HG03060 (cell line): Measurements from ENCODE around the gene STK25.

ENCODE experiments used
- ATAC-seq: cut with Tn5 transposase; IDR thresholded peaks from one replicate; pipeline ENCODE4 v1.9.1; 2021; ENCODE audit warnings: low read depth, moderate number of reproducible peaks; ENCODE audit not compliant: unreplicated experiment

STK25 gene

GRCh38 chr2:241496003-241496707 lies 12.2 kb downstream of the STK25 start:
- no peak for ATAC-seq

DNA sequence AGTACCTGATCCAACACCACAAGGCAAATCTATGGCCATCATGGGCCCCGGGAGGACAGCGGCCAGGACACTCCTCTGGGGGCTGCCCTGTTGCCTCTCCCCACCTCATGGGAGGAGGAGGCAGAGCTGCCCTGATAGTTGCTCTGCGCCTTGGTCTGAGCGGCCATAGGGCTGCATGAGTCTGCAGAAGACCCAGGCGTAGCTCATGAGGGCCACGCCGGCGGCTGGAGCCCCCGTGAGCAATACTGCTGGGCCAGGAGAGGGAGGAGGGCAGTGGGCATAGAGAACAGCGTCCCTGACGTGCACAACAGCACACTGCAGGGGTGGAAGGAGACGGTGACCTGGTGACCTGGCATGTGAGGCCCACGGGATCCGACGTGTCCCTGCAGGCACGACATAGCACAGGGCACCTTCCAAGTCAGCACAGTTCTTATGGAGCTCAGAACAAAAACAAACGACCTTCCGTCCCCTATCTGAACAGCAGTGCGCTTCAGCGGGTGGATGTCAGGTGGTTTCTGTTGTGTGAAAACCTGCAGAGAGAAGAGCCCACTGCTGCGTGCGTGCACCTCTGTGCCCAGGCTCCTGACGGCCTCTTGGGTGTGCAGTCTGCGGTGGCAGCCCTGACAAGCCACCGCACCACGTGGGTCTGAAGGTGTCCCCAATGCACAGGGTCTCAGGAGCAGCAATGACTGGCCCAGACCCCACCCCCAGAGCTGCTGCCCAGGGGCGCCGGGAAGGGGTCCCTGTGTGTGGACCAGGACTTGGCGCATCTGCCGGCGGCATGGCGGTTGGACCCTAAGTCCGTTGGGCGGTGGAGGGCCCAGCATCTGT lies 13.0 kb downstream of the STK25 start:
- no peak for ATAC-seq

DNA sequence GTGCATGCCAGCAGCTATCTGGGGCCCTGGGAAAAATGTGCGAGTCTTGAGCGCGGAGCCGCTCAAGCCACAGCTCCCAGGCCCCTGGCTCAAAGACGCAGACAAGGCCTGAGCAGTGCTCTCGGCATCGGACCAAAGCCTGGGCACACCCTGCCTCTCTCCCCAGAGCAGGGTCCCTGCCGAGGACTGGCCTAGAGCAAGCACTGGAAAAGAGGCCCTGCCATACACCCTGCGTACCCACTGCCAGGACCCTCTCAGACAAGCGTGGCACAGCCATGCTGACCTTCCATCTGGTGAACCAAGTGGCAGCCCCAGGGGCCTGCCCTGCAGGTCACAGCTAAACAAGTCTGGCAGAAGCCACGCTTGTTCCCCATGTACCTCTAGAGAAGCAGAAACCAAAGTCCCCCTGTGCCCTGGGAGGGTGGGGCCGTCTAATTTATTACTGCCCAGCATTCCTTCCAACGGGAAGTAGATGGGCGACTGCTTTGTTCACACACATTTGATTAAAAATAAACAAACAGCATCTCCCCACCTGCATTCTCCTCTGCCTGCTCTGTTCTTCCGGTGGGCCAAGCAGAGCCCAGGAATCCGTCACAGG lies 14.0 kb downstream of the STK25 start:
- ATAC-seq, result no peak

GRCh38 chr2:241493092-241493491 lies 15.3 kb downstream of the STK25 start:
- no peak for ATAC-seq

DNA sequence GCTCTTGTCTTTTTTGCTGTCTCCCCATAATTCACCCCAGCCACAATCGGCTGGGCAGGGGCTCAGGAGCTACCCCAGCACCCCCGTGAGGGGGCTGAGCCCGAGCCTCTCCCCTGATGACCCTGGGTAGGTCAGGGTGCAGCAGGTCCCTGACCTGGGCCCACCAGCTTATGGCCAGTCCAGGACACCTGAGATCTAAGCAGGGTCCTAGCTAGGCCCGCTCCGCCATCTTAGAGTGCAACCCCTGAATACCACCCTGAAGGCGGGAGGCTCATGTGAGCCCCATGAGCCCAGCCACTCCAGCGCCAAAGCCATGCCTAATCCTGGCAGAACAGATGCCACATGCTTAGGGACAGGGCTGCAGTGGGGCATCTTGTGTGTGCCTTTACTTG lies 16.2 kb downstream of the STK25 start:
- ATAC-seq, result no peak

DNA sequence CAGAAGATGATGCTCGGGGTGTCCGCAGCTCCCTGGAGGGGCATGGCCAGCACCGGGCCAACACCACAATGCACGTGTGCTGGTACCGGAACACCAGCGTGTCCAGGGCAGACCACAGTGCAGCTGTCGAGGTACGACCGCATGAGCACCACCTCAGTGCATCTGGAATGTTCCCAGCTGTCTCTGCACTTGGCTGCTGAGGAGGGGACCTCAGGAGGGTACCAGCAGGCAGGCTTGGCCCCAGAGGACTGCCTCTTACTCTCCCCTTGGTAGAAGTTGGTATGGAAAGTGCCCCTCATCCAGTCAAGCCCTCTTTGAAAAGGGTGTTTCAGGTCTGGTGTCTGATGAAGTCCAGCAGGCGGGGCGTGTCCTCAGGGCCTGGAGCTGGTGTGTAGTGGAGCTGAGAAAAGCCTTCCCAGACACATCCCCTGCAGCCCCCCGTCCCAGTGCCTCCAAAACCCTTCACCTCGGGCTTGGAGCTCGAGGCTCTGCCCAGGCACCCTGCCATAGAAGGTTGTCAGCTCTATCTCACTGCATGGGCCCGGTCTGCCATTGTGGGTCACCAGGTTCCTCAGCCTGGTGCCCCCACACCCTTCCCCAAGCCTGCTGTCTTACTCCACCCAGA lies 16.7 kb downstream of the STK25 start:
- ATAC-seq, result no peak

DNA sequence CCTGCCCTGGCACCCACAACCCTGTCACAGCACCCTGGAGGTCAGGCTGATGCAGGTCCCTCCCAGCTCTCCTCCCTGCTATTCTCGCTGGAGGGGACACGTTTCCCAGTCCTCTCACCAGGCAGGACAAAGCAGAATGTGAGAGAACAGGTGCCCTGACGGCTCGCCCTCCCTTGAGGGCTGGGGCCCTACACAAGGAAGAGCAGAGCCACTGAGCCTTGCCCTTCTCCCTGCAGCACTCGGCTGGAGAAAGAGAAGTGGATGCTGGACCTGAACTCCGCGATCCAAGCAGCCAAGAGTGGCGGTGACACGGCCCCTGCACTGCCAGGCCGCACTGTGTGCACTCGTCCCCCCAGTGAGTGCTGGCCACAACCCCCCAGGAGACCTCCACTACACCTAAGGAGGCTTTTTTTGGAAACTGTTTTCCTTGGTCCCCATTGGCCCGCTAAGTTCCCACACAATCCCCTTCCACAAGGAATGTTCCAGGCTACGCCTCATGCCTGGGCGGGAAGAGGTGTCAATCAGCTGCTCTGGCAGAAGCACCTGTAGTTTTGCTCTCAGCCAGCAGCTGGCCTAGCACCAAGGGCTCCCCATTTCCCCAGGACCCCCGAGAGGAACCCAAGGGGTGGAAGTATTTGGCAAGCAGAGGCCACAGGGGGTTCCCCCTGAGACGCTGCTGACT lies 17.4 kb downstream of the STK25 start:
- no peak for ATAC-seq

DNA sequence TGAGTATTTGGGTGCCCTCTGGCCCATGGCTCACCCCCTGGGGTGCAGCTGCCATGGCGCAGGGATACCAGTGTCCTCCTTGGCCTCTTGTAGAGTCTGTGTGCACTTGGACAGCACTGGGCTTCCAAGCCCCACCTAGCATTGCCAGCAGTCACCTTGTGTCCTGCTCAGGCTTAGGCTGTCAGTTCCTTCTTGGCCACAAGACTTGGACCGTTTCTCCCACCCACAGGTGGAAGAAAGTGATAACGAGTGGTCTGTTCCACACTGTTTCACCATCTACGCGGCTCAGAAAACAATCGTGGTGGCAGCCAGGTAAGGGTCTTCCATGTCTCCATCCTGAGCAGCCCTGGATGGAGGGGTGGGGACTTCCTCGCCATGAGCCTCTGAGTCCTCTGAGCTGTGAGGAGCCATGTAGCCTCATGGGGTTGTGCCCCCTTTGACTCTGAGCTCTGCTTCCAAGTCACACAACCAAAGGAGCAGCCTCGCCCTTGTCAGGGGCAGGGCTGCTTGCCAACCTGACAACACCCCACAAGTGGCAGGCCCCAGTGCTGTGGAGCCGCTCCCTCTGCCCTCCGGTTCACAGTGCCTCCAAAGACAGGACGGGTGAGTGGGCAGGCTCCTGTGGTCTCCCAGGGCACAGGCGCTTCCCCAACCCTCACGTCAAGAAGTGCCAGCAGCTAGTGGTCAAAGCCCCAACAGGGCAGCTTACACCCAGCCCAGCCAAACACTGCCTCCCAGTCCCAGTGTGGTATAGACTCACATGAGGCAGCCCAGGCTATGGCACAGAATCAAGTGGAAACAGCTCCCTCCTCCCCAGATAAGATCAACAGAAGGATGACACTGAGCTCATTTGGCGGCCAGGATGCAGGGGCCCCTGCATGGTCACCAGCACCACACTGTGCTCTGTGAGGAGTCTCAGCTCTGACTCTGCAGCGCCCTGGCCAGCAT lies 18.4 kb downstream of the STK25 start:
- ATAC-seq, result no peak

GRCh38 chr2:241489088-241489487 lies 19.3 kb downstream of the STK25 start:
- no peak for ATAC-seq

GRCh38 chr2:241485172-241485911 lies 23.0 kb downstream of the STK25 start:
- ATAC-seq, result no peak

DNA sequence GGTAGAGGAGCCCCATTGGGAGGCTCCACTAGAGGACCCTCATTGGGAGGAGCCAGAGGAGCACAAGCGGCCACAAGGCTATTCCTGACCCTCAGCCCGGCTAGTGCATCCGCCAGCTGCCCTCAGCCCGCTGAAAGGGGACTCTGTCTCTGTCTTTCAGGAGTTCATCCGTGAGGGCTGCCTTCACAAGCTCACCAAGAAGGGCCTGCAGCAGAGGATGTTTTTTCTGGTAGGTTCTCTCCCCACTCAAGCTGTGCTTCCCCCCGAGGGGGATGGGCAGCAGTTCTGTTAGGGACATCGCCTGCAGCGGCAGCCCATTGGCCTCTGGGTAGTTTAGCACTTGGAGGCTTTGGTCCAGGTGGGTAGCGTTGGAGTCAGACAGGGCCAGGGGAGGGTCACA lies 25.1 kb downstream of the STK25 start:
- no peak for ATAC-seq

DNA sequence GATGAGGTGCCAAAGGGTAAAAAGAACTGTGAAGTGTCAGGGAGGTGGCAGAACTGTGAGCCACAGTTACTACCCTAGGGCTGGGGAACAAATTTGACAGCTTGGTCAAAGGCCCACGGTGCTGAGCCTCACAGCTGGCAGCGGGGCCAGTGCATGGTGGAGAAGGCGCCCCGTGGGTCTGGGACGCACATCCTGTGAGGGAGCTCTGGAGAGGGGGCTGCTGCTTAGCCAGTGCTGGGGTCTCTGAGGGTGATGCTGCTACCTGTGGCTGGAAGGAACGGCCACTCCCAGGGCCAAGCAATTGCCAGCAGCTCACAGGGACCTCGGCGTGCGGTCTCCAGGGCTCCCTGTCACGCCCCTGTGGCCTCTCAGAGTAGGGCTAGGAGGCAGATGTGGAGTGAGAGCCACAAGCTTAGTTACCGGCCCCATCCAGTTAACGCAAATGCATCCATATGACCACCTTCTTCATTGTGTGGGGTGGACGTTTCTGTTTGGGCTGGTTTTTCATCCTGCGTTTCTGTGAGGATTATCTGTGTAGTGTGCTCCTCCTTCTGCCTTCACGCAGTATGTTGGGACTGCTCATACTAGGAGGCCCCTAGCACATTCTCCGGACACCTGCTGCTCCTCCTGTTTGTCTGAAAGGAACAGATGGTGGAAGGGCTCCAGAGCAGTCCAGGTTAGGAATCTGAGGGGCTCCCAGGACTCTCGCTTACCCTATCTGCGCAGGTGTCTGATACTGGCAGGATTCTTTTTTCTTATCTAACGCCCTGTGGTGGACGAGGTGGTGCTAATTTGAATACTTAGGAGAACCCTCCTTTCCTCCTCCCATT lies 26.0 kb downstream of the STK25 start:
- no peak for ATAC-seq

DNA sequence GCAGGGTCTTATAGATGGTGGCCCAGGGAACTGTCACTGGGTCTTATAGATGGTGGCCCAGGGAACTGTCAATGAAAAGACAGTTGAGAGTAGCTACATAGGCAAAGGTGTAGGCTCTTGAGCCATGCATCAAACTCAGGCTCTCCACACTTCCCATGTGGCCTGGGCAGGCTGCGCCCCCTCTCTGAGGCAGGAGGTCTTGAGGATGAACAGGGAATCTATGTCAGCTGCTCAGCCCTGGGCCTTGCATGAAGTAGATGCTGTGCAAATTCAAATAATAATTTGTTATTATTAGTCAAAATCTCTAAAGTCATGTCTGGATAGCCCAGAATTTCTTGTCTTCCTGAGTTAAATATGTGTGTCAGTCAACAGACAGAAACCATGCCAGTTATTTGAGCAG lies 26.7 kb downstream of the STK25 start:
- no peak for ATAC-seq

GRCh38 chr2:241479026-241479898 lies 29.1 kb downstream of the STK25 start:
- no peak for ATAC-seq

- ATAC-seq, result no peak
Observed at GRCh38 chr2:241478166-241478565, 30.2 kb downstream of the STK25 start.

DNA sequence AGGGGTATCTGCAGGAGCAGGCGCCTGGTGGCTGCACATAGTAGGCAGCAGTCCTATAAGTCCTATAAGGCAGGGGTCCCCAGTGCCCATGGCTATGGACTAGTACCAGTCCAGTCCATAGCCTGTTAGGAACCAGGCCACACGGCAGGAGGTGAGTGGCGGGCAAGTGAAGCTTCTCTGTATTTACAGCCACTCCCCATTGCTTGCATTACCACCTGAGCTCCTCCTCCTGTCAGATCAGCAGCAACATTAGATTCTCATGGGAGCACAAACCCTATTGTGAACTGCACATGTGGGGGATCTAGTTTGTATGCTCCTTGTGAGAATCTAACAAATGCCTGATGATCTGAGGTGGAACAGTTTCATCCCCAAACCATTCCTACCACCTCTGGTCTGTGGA lies 33.1 kb downstream of the STK25 start:
- ATAC-seq, result no peak

- ATAC-seq, result no peak
Observed at GRCh38 chr2:241473399-241473798, 35.0 kb downstream of the STK25 start.
